Measurements from ENCODE around the gene CRABP2.

- no peak for TF ChIP-seq CTCF (IDR thresholded peaks at IDR 0.05)
- no peak for TF ChIP-seq POLR2A (IDR thresholded peaks at IDR 0.05)
Observed at GRCh38 chr1:156750191-156750672, 44.8 kb upstream of the CRABP2 start.

Data from heart left ventricle (tissue), 13 donors.